ENCODE results near the gene TOMM5. TPM values are rescaled to one million over a fixed set of nuclear protein-coding genes. Genes with fewer than 3 reads are reported as not detected.

TOMM5 gene
- total RNA-seq, 4 donors from 2014 or later = 91.1 to 151 (median 97.9) TPM

GRCh38 chr9:37596504-37596903, 4.1 kb upstream of the TOMM5 start:
- no peak for TF ChIP-seq CTCF (IDR thresholded peaks at IDR 0.05)
- no peak for DNase-seq (ENCODE audit: low spot score)
- no peak for ATAC-seq (ENCODE audit: low FRiP score)

- TF ChIP-seq CTCF (IDR thresholded peaks at IDR 0.05) = no peak
- ATAC-seq (ENCODE audit: low FRiP score) = no peak
- no peak for DNase-seq (ENCODE audit: low spot score)
Observed at GRCh38 chr9:37593883-37594448, 1.6 kb upstream of the TOMM5 start.

GRCh38 chr9:37587521-37587920, 4.9 kb downstream of the TOMM5 start:
- TF ChIP-seq CTCF (IDR thresholded peaks at IDR 0.05) = no peak
- DNase-seq (ENCODE audit: low spot score) (no peak), ATAC-seq (ENCODE audit: low FRiP score) (no peak)

DNA sequence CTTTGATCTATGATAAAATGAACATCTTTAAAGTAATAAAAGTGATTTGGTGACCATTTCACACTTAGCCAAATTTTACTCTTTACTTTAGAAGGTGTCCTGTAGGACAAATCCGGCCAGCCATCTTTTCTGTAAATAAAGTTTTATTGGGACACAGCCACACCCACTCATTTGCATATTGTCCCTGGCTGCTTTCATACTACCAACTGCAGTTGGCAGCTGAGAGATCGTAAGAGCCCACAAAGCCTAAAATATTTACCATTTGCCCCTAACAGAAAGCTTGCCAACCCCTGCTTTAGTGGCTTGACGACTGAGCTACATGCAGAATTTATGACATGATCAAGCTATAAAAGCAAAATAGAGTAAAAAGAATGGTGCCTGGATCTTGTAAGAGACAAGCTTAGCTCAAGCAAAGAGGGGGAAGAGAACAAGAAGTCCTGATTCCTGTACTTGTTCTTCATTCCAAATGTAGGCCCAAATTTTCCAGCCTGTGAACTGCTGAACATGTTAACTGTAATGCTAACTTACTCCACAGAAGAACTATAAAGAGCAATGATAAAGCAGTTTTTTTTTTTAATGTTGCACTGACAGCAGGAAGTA, 8.8 kb downstream of the TOMM5 start:
- no peak for DNase-seq (ENCODE audit: low spot score)
- no peak for TF ChIP-seq CTCF (IDR thresholded peaks at IDR 0.05)
- ATAC-seq (ENCODE audit: low FRiP score) = no peak

- DNase-seq (ENCODE audit: low spot score) = no peak
- TF ChIP-seq CTCF (IDR thresholded peaks at IDR 0.05) = no peak
- ATAC-seq (ENCODE audit: low FRiP score) = no peak
Observed at GRCh38 chr9:37582548-37583157, 9.7 kb downstream of the TOMM5 start.

DNA sequence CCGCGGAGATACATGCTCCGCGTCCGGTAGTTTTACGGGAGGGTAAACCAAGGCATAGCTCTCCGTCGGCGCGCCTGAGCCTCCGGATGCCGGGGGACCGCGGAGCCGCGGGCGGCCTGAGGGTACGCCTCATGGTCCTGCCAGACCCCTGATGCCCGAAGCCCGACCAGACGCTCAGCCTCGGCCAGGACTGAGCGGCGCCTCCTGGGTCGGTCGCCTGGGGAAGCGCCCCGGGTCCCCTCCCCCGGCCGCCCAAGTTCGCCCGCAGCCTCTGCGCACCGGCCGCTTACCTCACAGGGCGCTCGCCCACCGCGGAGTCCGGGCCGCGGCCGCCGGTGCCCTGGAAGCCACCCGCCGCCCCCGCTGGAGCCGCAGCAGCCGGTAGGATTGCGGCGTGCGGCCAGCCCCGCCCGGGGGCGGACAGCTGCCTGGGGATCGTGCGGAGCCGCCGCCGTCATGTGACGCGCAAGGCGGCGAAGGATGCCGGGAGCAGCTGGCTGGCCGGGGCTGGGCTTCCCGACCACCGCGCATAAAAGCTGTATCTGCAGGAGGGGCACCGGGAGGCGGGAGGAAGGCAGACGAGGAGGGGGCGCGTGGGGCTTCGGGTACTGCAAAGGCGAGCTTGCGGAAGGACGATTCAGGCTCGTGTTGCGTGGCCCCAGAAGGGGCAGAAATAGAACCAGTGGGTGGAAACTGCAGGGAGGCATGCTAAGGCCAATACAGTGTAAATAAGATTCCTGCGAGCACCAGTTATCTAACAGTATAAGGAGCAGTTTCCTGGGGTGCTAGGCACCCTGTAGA, 16.3 kb downstream of the TOMM5 start, which contains the start of gene FBXO10:
TSS of gene FBXO10 (minus strand) at position 460 of the 801 bp plus-strand sequence. CDS start 34,612 bp downstream, outside the sequence.
- no peak for TF ChIP-seq CTCF (IDR thresholded peaks at IDR 0.05)
- peak; percentile 33 for DNase-seq (ENCODE audit: low spot score)
- ATAC-seq (ENCODE audit: low FRiP score) = peak; percentile 97

Data from omental fat pad (tissue), 4 donors.